GM12872 (cell line): ENCODE data around the gene NATD1.

ENCODE experiments used
- CTCF ChIP-seq: IDR thresholded peaks from 3 replicates; pipeline ENCODE4 v1.5.1; 2011; ENCODE audit warnings: low read depth, mild to moderate bottlenecking, low read length, moderate library complexity; ENCODE audit not compliant: insufficient read depth

Gene NATD1

GRCh38 chr17:21282850-21283249, 29.6 kb upstream of the NATD1 start:
- TF ChIP-seq CTCF = no peak

- TF ChIP-seq CTCF = no peak
These were observed 29.0 kb upstream of the NATD1 start for GRCh38 chr17:21282231-21282630.

GRCh38 chr17:21280081-21280518, 26.9 kb upstream of the NATD1 start:
- peak; percentile 100 for TF ChIP-seq CTCF

- no peak for TF ChIP-seq CTCF
These were observed 26.4 kb upstream of the NATD1 start for GRCh38 chr17:21279582-21279981.

GRCh38 chr17:21279198-21279535, 26.0 kb upstream of the NATD1 start:
- TF ChIP-seq CTCF = no peak

DNA sequence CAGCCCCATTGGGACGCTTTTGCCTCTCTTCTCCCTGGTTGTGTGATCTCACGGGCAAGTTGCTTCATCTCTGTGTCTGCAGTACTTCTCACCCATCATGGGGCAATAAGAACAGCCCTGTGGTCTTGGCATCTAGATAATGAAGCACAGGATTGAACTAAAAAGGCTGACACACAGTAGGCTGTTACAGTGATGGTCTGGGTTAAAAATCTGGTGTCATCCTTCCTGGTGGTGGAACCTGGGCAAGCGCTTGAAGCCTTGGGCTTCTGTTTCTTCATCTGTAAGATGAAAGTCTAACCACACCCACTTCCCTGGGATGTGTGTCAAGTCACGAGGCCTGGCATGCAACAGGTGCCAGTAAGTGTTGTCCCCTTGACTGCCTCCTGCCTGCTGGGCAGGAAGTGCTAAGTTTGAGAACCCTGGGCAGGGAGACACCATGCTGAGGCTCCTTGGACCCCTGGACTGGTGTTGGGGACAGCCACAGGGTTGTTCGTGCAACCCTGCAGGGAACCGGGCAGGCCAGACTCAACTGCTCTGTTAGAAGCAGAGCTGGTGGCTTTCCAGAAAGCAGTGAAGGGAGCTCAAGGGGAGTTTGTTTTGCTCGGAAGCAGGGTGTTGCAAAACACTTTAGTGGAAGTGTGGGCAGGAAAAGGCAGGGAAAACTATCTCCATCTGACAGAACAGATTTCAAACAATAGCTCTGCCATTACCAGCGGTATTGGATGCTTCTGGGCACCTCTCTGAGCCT, 25.4 kb upstream of the NATD1 start:
- no peak for TF ChIP-seq CTCF

GRCh38 chr17:21277332-21277731, 24.1 kb upstream of the NATD1 start:
- no peak for TF ChIP-seq CTCF
